ENCODE data around the gene PPP1R9A.

GRCh38 chr7:95095259-95095965 lies 188.0 kb downstream of the PPP1R9A start:
- TF ChIP-seq POLR2A (IDR thresholded peaks at IDR 0.05) = no peak
- TF ChIP-seq CTCF (IDR thresholded peaks at IDR 0.05) = no peak
